Activated CD4-positive, alpha-beta T cell treated with anti-CD3 and anti-CD28 coated beads for 4 hours (primary cell): ENCODE results near the gene LONRF3.
"Not testable (repeated sequence)": the region's sequence is repeated elsewhere in the genome, so short reads cannot be mapped to it uniquely, and the experiment has no call there.

ENCODE experiments used
- DNase-seq, 2 donors: peaks; one replicate each; pipeline ENCODE4 v3.0.0-alpha.2; 2020

Gene LONRF3

DNA sequence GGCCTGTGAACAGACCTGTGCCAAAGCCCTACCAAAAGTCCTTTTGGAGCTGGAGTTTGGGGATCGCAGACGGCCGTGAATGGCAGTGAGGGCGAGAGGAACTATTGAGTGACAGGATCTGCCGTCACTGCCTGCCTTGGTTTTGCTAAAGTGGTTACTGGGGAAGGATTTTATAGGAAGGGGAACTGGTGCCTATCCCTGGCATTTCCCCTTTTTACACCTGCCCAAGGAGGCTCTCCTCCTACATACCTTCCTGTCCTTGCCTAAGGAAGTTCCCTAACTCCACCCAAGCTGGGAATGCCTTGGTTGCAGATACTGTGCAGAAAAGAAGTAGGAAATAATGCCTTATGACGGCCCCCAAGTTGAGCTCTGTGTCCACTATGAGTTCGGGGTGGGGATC, 14.5 kb downstream of the LONRF3 start:
- no peak for DNase-seq

GRCh38 chrX:118989886-118990285, 15.5 kb downstream of the LONRF3 start:
- no peak for DNase-seq

GRCh38 chrX:118990512-118991227, 16.3 kb downstream of the LONRF3 start:
- DNase-seq, result no peak

GRCh38 chrX:118992441-118993121, 18.2 kb downstream of the LONRF3 start:
- DNase-seq, result not testable (repeated sequence)

DNA sequence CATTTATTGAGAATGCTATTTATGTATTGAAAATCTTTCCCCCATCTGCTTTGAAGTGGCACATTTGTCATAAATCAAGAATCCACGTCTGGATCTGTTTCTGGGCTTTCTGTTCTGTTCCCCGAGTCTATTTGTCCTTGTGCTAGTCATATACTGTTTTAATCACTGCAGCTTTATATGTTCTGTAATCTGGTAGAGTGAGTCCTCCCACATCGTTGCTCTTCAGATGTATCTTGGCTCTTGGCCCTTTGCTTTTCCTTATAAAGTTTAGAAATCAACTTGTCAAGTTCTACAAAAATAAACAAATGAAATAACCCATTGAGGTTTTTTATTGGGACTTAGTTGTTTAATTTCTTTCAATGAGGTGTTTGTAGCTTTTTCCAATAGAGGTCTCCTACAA, 29.0 kb downstream of the LONRF3 start:
- no peak for DNase-seq

DNA sequence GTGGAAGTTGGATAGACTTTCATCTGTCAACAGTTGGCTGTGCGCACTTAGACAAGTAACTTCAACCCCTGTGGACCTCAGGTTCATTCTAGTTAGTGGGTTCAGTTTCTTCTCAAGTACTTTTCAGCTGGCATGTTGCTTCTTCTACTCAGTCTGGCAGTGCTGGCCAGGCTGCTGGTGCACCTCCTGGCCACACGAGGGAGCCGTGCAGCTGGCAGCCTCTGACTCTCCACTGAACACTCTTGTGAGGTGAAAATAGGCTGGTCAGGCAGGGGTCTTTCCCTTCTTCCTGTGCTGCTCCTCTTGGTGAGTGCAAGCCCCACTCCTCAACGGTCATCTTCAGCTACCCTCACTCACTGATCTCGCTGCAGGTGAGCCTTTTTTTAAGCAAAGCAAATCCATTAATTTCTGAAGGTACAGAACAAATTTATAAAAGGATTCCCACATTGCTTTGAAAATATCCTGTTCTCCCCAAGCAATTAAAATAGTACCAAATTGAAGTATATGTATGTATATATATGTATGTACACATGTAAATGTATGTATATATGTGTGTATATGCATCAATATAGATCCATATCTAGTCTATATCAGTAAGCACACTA, 30.6 kb downstream of the LONRF3 start:
- DNase-seq, result peak; percentile 22 to 47

DNA sequence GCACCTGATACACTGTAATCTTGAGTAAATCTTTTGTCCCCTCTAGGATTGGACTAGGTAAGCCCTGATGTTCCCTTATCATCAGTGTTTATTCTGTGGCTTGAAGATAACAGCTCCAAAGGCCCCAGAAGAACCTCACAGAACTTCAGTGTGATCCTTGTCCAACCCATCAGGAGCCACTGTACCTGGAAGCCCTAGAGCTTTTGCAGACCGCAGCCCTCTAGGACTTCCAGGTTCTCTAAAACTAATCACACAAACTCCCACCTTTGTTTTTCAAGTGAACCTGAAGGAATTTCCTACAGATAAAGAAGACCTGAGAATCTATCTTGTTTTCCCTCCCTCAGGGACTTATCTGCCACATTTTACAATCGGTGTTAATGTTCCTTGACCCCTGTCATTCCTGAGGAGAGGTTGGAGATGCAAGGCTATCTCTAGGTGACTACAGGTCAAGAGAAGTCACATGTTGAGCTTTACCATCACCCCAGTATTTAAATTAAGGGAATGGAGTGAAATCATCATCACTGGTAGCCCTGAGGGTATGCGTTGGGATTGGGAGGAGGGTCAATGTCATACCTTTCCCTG, 32.9 kb downstream of the LONRF3 start:
- no peak for DNase-seq

- peak; percentile 4 to 29 for DNase-seq
Observed at GRCh38 chrX:119008110-119008744, 33.8 kb downstream of the LONRF3 start.

- no peak for DNase-seq
Observed at GRCh38 chrX:119009071-119009470, 34.7 kb downstream of the LONRF3 start.

- no peak for DNase-seq
Observed at GRCh38 chrX:119010491-119010890, 36.1 kb downstream of the LONRF3 start.

GRCh38 chrX:119013164-119013563, 38.7 kb downstream of the LONRF3 start:
- DNase-seq, result no peak

DNA sequence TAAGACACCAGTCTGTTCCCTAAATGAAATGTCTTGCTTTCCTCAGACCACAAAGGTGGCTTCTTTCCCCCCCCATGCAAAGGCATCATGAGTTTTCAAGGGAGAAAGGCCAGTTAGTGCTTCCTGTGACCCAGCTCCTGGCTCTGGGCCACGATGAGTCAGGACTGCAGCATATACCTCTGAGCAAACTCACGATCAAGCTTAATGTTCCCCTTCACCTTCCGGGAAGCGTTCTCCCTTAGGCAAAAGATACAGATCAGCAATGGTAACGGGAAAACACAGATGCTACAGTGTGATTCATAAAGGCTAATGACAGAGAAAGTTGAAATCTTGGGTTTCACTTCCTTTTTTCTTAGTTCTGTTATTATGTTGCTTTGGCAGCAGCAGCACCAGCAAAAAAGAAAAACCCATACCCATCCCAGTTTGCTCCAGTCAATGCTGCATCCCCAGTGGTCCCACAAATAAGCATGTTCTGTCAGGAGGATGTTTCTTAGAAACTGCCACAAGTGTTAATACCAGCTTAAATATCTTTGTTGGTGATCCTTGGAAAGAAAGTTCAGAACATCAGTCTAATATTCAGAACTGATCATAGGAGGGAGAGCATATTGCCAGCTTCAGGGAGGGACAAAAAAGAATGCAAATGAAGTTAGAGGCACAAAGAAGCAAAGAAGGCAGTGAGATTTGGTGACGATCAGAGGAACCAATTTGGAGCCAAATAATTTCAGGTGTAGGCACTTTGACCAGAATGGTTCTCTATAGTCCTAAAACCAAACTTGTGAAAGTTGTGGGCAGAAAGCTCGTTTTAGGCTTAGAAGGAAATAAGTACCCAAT, 41.2 kb downstream of the LONRF3 start:
- DNase-seq, result peak; percentile 3 to 6

DNA sequence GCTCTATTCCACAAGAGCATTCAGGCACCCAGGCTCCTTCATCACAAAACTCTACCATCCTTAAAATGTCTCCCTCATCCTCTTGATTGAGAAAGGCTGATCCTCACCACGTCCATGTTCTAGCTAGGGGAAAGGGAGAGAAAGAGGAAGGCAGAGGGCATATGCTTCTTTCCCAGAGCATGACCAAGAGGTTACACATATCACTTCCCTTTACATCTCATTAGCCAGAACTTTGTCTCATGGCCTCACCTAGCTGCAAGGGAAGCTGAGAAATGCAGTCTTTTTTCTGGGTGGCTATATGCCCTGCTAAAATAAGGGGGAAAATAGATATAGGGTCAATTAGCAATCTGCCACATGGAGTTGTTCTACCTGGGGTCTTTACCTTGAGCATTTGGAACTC, 42.7 kb downstream of the LONRF3 start:
- no peak for DNase-seq

DNA sequence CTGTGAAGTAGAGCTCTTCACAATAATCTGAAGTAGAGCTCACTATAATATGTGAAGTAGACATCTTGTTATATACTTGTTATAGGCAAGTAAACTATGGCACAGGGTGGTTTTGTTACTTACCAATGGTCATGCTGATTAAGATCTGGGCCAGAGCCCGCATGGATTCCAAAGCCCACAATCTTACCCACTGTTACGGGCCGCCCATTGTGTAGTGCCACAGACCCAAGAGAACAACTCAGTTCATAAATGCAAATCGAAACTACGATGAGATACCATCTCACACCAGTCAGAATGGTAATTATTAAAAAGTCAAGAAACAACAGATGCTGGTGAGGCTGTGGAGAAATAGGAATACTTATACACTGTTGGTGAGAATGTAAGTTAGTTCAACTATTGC, 51.5 kb downstream of the LONRF3 start:
- DNase-seq, result no peak

DNA sequence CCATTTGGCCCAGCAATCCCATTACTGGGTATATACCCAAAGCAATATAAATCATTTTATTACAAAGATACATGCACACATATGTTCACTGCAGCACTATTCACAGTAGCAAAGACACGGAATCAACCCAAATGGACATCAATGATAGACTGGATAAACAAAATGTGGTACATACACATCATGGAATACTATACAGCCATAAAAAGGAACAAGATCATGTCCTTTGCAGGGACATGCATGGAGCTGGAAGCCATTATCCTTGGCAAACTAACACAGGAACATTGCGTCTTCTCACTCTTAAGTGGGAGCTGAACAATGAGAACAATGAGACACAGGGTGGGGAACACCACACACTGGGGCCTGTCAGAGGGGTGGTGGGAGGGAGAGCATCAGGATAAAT, 51.9 kb downstream of the LONRF3 start:
- not testable (repeated sequence) for DNase-seq

- DNase-seq, result not testable (repeated sequence)
Observed at GRCh38 chrX:119027960-119028732, 53.7 kb downstream of the LONRF3 start.

GRCh38 chrX:119028733-119029330, 54.4 kb downstream of the LONRF3 start:
- DNase-seq, result no peak

DNA sequence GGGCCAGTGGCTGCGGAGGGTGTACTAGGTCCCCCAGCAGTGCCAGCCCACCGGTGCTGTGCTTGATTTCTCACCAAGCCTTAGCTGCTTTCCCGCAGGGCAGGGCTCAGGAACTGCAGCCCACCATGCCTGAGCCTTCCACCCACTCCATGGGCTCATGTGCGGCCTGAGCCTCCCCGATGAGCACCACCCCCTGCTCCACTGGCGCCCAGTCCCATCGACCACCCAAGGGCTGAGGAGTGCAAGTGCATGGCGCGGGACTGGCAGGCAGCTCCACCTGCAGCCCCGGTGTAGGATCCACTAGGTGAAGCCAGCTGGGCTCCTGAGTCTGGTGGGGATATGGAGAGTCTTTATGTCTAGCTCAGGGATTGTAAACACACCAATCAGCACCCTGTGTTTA, 55.2 kb downstream of the LONRF3 start:
- not testable (repeated sequence) for DNase-seq

DNA sequence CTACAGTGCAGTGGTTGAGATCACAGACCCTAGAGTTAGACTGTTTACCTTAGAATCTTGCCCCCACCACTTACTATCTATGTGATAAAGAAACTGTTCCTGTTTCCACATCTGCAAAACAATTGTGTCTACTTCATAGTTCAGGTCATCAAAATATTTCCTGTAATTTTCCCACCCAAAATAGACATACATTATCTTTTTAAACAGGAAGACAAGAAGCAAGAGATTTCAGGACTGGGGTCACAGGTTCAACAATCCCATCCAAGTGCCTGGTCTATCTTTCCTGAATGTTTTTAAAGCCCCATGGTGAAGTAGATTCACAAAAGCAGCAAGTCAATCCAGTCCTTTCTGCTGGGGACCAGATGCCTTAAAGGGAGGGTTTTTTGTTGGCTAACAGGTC, 56.6 kb downstream of the LONRF3 start:
- no peak for DNase-seq

- no peak for DNase-seq
Observed at GRCh38 chrX:119036107-119037029, 62.0 kb downstream of the LONRF3 start.
